HG03354 (cell line): ENCODE data around the gene ARHGEF28.

Source experiments
- ATAC-seq: cut with Tn5 transposase; IDR thresholded peaks from one replicate; pipeline ENCODE4 v1.9.1; 2021; ENCODE audit warnings: mild to moderate bottlenecking; ENCODE audit not compliant: unreplicated experiment, poor library complexity, severe bottlenecking

Gene ARHGEF28

DNA sequence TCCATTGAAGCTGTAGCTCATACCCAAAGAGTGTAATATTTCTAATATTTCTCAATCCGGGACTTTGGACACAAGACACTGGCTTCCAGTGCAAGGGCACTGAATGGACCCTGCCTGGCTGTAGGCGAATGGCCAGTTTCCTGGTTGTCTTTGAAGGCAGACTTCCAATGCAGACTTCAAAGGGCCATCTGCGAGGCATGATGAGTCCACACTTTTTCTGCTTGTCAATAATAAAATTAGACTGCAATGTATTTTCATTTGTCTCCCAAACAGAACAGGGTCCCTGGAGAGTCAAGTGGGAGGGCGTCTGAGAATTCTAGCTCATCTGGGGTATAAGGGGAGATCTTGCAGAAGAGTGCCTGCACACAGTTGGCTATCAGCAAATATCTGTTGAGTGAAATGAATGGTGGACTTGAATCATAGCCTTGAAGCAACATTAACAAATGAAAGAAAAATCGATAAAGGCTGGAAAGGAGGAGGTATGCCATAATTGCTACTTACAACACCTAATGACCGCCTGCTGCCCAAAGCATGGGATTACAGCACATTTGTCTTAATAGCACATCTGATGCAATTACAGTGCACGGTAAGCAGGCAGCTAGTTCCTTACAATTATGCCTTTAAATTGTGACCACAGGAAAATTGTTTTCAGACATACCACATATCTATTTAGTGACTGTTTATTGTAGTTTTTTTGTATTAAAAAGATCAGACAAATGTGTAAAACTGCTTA is 137.5 kb downstream of the ARHGEF28 start:
- no peak for ATAC-seq

- ATAC-seq: no peak
These were observed 138.6 kb downstream of the ARHGEF28 start for GRCh38 chr5:73764586-73764985.

DNA sequence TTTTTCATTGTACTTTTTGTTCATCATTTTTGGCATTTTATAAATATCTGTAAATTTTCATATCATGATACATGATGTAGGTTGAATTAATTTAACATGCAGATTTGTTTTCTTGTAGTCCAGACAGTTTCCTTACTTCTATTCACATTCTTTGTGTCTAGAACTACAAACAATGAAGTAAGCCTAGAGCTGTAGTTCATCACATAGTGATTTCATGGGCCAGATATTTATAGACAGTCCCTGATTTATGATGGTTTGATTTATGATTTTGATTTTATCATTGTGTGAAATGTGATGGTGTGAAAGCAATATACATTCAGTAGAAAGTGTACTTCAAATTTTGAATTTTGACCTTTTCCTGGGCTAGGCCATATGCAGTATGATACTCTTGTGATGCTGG is 139.0 kb downstream of the ARHGEF28 start:
- no peak for ATAC-seq

DNA sequence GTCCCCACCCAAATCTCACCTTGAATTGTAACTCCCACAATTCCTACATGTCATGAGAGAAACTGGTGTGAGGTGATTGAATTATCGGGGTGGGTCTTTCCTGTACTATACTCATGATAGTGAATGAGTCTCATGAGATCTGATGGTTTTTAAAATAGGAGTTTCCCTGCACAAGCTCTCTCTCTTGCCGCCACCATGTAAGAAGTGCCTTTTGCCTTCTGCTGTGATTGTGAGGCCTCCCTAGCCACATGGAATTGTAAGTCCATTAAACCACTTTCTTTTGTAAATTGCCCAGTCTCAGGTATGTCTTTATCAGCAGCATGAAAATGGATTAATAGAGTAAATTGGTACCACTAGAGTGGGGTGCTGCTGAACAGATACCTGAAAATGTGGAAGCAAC is 140.9 kb downstream of the ARHGEF28 start:
- no peak for ATAC-seq

DNA sequence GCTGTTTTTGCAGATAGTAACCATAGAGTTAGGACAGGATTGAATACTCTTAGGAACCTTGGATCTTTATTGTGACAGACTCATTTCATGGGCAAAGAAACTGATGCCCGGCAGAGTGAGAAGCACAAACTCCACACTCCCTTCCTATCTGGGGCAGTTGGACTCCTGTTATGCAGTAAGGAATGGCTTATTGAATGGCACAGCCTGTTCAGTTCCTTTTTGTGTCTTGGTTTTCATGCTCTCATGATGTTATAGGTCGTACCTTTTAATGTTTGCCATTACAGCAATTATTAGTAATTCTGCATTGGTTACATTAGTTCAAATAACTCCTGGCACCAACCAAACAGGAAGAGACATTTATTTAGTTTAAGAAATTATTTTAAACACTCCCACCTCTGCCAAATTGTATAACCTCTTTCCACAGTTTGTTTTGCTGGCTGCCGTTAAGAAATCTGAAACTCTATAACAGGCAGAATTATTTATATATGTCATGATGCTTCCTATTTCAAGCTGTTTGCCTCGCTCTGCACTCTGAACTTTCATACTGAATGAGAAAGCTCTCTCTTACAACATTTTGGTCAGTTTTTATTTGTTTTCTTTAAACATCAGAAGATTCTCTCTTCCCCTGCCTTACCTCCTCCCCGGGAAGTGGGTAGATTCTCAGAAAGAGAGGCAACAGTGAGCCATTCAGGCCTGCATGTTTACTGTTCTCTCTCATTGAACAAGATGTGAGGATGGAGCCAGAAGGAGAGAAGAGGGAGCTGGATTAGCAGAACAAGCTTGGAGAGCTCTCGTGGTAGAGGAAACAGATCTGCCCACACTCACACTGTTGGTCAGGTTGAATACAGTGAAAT is 144.4 kb downstream of the ARHGEF28 start:
- no peak for ATAC-seq

- ATAC-seq: no peak
These were observed 148.9 kb downstream of the ARHGEF28 start for GRCh38 chr5:73774924-73775323.

- ATAC-seq: no peak
These were observed 150.4 kb downstream of the ARHGEF28 start for GRCh38 chr5:73776405-73776804.

DNA sequence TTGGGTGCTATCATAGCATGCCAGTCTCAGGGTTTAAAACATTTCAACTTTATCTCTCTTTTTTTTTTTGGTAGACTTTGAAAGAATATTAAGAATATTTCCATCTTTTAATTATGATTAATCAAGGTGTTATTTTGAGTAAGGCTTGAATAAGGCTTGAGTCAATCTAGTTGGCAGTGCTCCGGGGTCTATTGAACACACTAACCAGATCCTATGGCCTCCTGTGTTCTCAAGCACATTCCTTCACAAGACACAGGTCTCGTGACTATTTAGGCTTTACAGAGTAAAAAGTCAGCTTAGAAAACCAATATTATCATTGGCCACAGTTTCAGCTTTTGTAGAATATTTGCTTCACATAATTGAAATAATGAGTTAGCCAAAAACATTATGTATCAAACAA is 151.2 kb downstream of the ARHGEF28 start:
- no peak for ATAC-seq

DNA sequence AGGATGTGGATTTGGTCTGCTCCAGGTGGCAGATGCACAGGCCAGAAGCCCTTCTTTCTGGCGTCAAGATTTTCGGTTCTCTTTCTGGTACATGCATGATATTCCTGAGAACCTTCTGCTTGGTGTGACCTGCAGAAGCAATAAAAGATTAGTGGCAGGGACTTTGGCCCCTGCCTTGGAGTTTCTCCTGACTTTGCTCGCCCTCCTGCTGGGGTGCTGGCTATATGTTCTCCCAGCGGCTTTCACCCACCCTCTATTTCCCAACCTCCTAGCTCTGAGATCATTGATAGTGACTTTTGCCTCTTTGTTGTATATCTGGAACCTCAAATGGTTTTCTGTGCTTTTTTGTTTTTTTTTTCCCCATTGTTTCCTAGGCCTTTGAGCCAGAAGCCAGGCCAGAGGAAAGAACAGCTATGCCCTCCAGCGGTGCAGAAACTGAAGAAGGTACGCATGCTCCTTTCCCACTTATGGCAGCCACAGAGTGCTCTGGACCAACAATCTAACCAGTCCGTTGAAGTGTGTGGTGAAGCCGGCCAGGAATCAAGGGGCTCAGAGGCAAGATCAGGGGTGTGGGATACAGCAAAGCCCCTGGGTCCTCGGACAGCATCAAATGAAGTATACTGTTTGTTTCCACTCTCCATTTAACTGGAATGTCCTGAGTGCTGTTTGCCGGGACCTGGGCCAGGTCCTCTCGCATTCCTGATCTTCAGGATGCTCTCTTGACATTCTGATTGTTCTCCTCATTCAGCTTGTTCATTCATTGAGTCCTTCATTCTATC is 154.5 kb downstream of the ARHGEF28 start:
- no peak for ATAC-seq

DNA sequence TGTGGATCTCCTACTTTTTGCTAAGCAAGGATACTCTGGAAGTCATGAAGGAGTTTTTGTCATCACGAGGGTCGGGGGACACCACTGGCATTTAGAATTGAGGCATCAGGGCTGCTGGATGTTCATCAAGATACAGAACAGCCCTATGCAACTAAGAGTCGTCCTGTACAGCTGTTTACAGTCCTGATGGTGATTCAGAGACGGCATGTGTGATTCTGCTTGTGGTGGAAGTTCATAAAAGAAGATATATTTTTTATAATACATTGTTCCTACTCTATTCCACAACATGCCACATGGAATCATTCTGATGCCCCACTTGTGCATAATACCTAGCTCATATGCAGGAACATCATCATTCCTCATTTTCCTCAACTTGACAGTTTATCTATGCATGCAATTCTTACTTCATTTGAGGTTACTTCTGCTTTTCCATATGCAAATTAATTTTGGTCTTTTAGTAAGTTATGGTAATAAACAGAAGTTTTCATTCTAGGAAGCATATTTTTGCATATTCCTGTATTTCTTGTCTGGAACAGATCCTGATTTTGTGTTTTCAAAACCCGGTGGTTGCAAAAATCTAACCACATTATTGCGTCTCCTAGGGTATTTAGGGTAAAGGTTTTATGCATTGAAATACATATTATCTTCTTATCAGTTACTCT is 155.2 kb downstream of the ARHGEF28 start:
- ATAC-seq: no peak

DNA sequence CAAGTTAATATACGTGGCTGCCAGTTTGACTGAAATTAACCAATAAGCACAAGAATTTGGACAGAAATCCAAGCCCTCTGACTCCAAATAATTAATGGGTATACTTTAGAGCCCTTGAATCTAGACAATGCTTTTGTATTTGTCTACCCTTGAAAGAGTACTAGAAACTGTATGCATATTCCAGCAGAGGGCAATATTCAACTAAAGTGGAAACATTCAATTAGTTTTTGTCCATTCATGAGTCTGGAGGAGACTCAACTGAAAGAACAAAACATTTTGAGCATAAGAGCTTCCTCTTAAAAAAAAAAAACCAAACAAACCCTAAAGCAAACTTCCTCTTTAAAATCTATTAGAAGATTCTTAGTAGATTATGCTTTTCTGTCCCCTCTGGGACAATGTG is 157.8 kb downstream of the ARHGEF28 start:
- ATAC-seq: no peak

DNA sequence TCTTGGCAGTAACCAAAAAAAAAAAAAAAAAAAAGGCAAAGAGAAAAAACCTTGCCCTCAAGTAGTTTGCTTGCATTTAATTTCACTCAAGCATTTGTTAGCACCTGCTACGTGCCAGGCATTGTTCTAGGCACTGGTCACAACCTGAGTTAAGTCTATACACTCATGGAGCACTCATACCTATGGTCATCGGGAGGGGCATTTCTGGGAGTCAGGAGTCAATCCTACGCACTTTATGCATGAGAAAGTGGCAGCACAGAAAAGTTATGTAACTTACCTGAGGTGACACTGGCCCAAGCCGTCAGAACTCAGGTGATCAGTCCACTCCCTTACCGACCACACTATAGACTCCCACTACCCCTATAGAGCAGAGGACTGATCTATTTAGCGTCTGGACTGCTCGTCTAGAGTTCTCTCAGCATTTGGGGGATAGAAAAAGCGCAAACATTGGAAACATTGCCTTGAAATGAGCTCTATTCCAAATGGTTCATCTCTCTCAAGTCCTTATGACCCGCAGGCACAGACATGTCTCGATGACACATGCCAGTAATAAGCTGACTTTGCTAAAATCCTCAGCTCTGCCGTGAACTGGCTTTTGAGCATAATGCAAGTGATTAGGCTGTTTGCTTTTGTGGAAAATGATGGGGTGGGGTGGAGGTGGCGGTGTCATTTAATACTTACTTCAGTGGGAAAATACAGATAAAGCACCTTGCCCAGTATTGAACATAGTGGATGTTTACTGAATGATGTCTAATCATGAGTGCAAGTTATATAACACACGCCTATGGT is 160.2 kb downstream of the ARHGEF28 start:
- no peak for ATAC-seq

DNA sequence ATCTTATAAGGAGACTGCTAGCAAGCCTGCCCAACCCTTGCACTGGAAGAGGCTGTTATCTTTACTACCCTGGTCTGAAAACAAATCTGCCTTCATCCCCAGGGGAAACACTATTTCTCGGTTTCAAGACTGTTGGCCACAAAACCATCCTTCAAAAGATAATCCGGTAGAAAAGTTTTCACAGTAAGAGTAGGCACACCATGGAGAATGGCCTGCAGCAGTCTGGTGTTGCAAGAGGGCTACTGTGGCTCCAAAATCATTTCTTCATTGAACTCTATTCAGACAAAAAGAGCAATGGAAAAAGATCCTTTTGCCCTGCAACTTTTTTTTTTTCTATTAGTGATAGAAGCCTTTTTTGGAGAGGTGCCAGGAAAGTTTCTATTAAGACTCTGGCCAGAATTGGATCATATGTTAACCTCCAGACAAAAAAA is 163.9 kb downstream of the ARHGEF28 start:
- no peak for ATAC-seq

GRCh38 chr5:73791389-73791788 is 165.4 kb downstream of the ARHGEF28 start:
- no peak for ATAC-seq

DNA sequence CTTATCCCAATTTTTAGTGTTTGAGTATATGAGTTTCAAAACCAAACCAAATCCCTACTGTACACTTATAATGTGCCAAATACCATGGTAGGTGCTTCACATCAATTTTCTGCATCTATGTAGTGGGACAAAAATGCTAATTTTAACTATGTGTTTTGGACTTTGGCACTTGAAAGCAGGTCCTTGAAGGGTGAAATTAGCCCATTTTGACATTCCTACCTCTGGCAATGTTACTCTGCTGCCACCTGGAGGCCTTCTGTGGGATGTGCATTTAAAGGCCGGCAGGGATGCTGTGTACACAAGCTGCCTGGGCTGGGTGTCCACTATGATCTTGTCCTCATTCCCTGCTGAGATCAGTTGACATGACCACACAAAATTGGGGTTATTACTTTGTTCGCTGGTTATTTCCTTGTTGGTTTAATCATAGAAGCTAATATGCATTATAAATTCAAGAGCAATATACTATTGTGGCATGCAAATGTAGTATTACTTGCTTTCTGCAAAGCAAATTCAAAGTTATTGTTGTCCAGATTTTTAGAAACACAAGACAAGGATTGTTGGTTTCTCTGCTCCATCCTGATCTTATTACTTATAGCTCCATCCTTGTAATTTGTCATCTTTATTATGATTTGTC is 166.8 kb downstream of the ARHGEF28 start:
- peak; percentile 72 for ATAC-seq

GRCh38 chr5:73793911-73794310 is 167.9 kb downstream of the ARHGEF28 start:
- ATAC-seq: no peak

DNA sequence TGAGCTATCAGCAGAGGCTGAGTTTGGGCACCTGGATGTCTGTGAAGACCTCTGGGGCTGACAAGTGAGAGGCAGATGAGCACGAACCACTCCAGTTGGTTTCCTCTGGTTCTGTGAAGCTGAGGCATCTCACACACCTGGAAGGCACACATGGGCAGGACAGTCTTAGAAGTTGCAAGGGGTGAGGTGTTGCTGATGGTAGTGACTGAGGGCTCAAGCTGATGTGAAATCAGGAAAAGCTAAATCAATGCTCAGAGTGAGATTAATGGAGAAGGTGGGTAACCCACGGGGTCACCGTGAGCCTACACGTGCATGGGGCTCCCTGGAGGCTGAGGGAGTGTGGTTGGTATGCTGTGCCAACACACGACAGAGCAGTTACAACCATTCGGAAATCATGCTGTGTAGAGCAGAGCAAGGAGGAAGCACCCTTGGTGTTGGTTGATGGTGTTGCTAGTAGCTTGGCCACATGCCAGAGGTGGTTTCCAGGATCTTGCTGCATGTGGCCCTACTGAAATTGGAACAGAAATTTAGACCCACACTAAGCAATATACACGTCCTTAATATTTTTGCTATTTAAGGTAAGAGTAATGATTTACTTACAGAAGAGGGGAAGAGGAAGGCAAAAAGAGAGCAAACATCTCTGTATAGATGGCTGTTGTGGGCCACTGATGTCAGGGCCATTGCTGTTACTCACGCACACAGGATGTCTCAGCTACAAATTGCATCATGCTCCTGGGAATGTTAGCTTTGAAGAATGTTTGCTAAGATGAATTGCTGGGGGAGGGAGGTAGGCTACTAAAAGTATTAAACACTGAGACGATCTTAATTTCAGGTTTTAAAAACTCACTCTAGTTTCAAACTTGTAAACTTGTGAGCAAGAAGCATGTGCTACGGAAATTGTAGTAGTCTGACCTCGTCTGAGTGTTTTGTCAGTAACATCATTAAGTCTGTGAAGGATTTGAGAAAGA is 170.5 kb downstream of the ARHGEF28 start:
- ATAC-seq: peak; percentile 72

- no peak for ATAC-seq
These were observed 171.1 kb downstream of the ARHGEF28 start for GRCh38 chr5:73797132-73797510.
